Tibial artery (tissue), 4 donors: ENCODE results near the gene CTRB2.
A peak's percentile ranks its signal among the peaks of the same experiment; 100 is the strongest.

Experiments used
- DNase-seq, 2 donors: peaks; one replicate each; pipeline ENCODE4 v3.0.0-alpha.2; 2019
- H3K27ac ChIP-seq, 2 donors: fragments of 200-600 bp; sonication (generic) in 1 of 2; 1 replicate in 1 of 2; 2 replicates in 1 of 2; pipeline ENCODE4 v1.5.1; 2018 to 2019; ENCODE audit warnings: mild to moderate bottlenecking in 1 of 2
- H3K27me3 ChIP-seq, 2 donors: fragments of 200-600 bp; sonication (generic) in 1 of 2; one replicate each; pipeline versions ENCODE4 v1.5.1 to v1.6.0; 2016 to 2019
- H3K36me3 ChIP-seq, 3 donors: fragments of 200-600 bp; sonication (generic) in 2 of 3; one replicate each; pipeline ENCODE4 v1.5.1; 2016 to 2019; ENCODE audit warnings: mild to moderate bottlenecking in 2 of 3
- H3K4me1 ChIP-seq, 4 donors: fragments of 200-600 bp; sonication (generic) in 2 of 4; 1 replicate in 3 of 4; 2 replicates in 1 of 4; pipeline ENCODE4 v1.5.1; 2016 to 2019
- H3K4me3 ChIP-seq, 2 donors: fragments of 200-600 bp; sonication (generic) in 1 of 2; 1 replicate in 1 of 2; 2 replicates in 1 of 2; pipeline ENCODE4 v1.5.1; 2018 to 2019; ENCODE audit warnings: mild to moderate bottlenecking in 2 of 2
- H3K9me3 ChIP-seq, 3 donors: fragments of 200-600 bp; sonication (generic) in 1 of 3; one replicate each; pipeline ENCODE4 v1.5.1; 2016 to 2019
- intact Hi-C: fragments of 100-400 bp; cut with DNase I; formaldehyde crosslinking; loops from one replicate; pipeline ENCODE4 v1.15.0; 2023; ENCODE audit warnings: low total_unique reads
- TF ChIP-seq, protein P1 (sequence below), 2 experiments: fragments of 200-600 bp in 1 of 2; fragments of 450-650 bp in 1 of 2; IDR thresholded peaks; one replicate each; pipeline ENCODE4 v1.5.1; 2017 to 2019; ENCODE audit warnings: antibody characterized with exemption in 2 of 2, mild to moderate bottlenecking in 1 of 2, moderate library complexity in 1 of 2

CTRB2 gene

DNA sequence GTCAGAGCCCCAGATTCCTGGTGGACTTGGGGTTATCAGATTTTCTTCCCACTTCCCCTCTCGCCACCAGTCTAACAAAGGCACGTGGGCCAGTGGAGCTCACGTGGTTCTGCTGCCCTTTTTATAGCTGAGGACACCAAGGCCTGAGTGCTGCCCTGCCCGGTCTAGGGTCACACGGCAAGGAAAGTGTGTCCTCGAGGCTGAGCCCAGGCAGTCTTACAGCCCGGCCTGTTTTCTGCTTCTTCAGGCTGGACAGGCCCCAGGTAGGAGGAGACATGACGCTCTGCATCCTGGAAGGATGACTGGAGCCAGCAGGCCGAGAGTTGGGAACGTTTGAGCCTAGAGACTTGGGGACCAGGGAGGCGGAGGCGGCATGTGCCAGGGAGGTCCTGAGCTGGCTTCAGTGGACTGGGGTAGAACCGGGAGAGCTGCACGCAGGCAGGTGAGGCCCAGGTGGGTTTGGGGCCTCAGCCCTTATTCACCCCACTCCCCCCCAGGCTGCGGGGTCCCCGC lies 15.4 kb upstream of the CTRB2 start:
- TF ChIP-seq, protein P1, sequence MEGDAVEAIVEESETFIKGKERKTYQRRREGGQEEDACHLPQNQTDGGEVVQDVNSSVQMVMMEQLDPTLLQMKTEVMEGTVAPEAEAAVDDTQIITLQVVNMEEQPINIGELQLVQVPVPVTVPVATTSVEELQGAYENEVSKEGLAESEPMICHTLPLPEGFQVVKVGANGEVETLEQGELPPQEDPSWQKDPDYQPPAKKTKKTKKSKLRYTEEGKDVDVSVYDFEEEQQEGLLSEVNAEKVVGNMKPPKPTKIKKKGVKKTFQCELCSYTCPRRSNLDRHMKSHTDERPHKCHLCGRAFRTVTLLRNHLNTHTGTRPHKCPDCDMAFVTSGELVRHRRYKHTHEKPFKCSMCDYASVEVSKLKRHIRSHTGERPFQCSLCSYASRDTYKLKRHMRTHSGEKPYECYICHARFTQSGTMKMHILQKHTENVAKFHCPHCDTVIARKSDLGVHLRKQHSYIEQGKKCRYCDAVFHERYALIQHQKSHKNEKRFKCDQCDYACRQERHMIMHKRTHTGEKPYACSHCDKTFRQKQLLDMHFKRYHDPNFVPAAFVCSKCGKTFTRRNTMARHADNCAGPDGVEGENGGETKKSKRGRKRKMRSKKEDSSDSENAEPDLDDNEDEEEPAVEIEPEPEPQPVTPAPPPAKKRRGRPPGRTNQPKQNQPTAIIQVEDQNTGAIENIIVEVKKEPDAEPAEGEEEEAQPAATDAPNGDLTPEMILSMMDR (IDR thresholded peaks at IDR 0.05): no peak
- Histone ChIP-seq H3K4me3 (no peak overlapping the region), H3K27me3 (no peaks in the 10 kb centered on the region), H3K4me1 (peaks cover 0 to 9% (median 3%) of the 10 kb centered on the region in 4 donors), H3K36me3 (peaks cover 0 to under 1% (median 0%) of the 10 kb centered on the region in 3 donors), H3K9me3 (no peaks in the 10 kb centered on the region), H3K27ac (no peak overlapping the region)
- intact Hi-C loops: no loop called here
- DNase-seq: peak in 1 of 2 donors; percentile 65

DNA sequence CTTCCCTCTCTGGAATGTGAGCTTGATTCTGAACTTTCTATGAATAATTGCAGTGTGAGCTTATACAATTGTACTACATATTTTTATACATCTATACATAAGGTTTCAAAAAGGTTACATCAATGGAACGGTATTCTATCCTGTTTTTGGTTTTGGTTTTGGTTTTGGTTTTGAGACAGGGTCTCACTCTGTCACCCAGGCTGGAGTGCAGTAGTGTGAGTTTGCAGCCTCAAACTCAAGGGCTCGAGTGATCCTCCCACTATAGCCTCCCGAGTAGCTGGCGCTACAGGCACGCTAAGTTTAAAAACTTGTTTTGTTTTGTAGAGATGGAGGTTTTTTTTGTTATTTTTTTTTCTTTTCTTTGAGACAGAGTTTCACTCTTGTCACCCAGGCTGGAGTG lies 12.9 kb upstream of the CTRB2 start:
- Histone ChIP-seq H3K4me3 (no peak overlapping the region), H3K27ac (no peak overlapping the region), H3K9me3 (no peaks in the 10 kb centered on the region), H3K4me1 (peaks cover 0 to 8% (median 3%) of the 10 kb centered on the region in 4 donors), H3K36me3 (no peaks in the 10 kb centered on the region), H3K27me3 (no peaks in the 10 kb centered on the region)
- no peak for DNase-seq
- intact Hi-C loops: no loop called here
- TF ChIP-seq, protein P1 (IDR thresholded peaks at IDR 0.05): no peak

DNA sequence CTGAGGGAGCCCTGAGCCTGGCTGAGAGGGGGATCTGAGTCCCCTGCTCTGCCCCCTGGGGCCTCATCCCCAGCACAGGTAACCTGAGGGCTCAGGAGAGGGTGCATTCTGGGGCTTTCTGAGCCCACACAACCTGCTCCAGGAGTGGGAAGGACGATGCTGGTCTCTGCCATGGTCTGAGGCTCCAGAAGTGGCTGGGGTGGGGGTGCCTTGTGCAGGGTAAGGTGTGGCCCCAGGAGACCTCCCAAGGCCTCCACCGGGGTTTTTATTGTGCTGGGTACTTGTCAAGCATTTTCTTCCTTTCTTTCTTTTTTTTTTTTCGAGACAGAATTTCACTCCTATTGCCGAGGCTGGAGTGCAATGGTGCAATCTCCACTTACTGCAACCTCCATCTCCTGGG lies 12.1 kb upstream of the CTRB2 start:
- intact Hi-C loops: no loop called here
- H3K4me3 ChIP-seq: no peak overlapping the region
- H3K27ac ChIP-seq: no peak overlapping the region
- DNase-seq: no peak
- H3K36me3 ChIP-seq: no peaks in the 10 kb centered on the region
- TF ChIP-seq, protein P1 (IDR thresholded peaks at IDR 0.05): no peak
- no peaks in the 10 kb centered on the region for H3K9me3 ChIP-seq
- no peaks in the 10 kb centered on the region for H3K27me3 ChIP-seq
- peaks cover 0 to 7% (median under 1%) of the 10 kb centered on the region in 4 donors for H3K4me1 ChIP-seq

DNA sequence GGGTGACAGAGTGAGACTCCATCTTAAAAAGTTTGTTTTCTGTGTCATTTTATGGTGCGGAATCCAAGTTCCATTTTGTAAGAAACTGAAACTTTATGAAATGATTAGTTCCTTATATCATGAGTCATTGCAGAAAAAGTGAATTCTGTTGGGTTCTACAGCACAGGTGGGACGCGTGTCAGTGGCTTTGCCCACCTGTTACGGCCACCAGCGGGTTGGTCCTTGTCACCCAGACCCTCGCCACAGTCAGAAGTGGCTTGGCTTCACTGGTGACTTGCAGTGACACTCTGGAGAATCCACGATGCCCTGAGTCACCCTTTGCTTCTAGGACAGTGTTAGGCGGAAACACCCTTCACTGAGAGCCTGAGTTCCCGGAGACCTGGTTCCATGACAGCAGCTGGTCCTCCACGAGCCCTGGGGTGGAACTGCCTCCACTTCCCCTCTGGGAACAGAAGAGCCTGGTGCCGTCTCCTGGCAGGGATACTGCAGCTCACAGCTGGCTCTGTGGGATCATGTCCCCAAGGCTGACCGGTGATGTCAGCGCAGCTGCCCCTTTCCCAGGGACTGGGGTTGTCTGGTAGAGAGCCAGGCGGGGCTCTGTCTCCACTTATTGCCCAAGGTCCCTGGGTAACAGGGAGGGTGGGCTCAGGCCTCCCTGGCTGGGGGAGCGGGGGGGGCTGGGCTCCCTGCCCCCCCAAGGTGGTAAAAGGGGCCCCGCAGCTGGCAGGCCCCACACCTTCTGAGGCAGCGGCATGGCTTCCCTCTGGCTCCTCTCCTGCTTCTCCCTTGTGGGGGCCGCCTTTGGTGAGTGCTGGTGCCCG lies 11.5 kb upstream of the CTRB2 start, which contains the start of gene CTRB1:
Gene CTRB1, plus strand, starts transcription at position 733 of the 821 bp plus-strand sequence. Its CDS starts 20 bp downstream, at position 753.
- intact Hi-C loops: no loop called here
- Histone ChIP-seq H3K27ac (no peak within 1 kb of the TSS), H3K9me3 (no peaks in the 10 kb centered on the region), H3K36me3 (no peaks in the 10 kb centered on the region), H3K27me3 (no peaks in the 10 kb centered on the region), H3K4me3 (no peak within 1 kb of the TSS), H3K4me1 (peaks cover 0 to 7% (median 0%) of the 10 kb centered on the region in 4 donors)
- TF ChIP-seq, protein P1 (IDR thresholded peaks at IDR 0.05): no peak
- DNase-seq: no peak

DNA sequence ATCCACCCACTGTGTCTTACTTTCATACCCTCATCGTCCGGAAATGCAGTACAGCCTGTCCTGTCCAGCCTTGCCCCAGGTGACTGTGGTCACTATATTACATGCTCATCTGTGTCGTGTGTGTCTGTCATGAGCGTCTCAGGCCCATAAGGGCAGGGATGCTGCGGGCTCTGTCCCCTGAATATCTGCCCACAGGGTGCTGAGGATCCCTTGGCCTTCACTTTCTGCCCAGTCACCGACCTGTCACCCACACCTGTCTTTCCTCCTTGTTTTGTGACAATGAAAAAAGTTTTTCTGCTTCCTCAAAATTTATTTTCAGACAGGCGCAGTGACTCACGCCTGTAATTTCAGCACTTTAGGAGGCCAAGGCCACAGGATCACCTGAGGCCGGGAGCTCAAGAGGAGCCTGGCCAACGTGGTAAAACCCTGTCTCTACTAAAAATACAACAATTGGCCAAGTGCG lies 10.5 kb upstream of the CTRB2 start:
- H3K27me3 ChIP-seq: no peaks in the 10 kb centered on the region
- H3K4me3 ChIP-seq: no peak overlapping the region
- H3K4me1 ChIP-seq: peaks cover 0 to 7% (median 0%) of the 10 kb centered on the region in 4 donors
- TF ChIP-seq, protein P1 (IDR thresholded peaks at IDR 0.05): no peak
- H3K9me3 ChIP-seq: no peaks in the 10 kb centered on the region
- no peaks in the 10 kb centered on the region for H3K36me3 ChIP-seq
- DNase-seq: no peak
- intact Hi-C loops: no loop called here
- H3K27ac ChIP-seq: no peak overlapping the region
